MM.1S (cell line): ENCODE measurements around the gene IDH1.

Experiments
- CTCF ChIP-seq: fragments of 300-600 bp; sonication (generic); IDR thresholded peaks from 2 replicates; pipeline ENCODE4 v1.5.1; 2016; ENCODE audit warnings: antibody characterized with exemption, low read length, mixed read lengths
- EZH2 ChIP-seq: fragments of 300-600 bp; sonication (generic); optimal IDR thresholded peaks from 2 replicates; pipeline ENCODE3; 2017; ENCODE audit warnings: low read depth, mild to moderate bottlenecking, antibody characterized with exemption, low read length, mixed read lengths
- EZH2phosphoT487 ChIP-seq: fragments of 300-600 bp; sonication (generic); IDR thresholded peaks from 2 replicates; pipeline ENCODE4 v1.6.1; 2018; ENCODE audit warnings: antibody characterized with exemption, low read length

- TF ChIP-seq EZH2, result no peak
- TF ChIP-seq CTCF, result peak; percentile 31
- TF ChIP-seq EZH2phosphoT487, result no peak
These were observed 1.4 kb upstream of the IDH1 start for GRCh38 chr2:208256192-208256782.
